Measurements from ENCODE around the gene KCTD18. TPM values are rescaled to one million over a fixed set of nuclear protein-coding genes. Genes with fewer than 3 reads are reported as not detected.

Gene KCTD18
- total RNA-seq = 10 to 100 TPM in 5 of 10 donors, 1 to 10 TPM in 5; 9.5 to 16.5 (median 10.3) TPM
- 1 to 10 TPM; 5.0 to 5.9 TPM for polyA plus RNA-seq
- long read RNA-seq, donor 1, transcript KCTD18-201 (7 exons, 2,940 nt) = major isoform, 8 of 21 reads
- long read RNA-seq, donor 1, transcript KCTD18-202 (7 exons, 2,556 nt) = minor isoform, 7 of 21 reads
- long read RNA-seq, donor 1, partial matches to known transcripts = 5 of 21 reads
- long read RNA-seq, donor 1, other reads (novel, unspliced or antisense) = 1 of 21 reads
- long read RNA-seq, donor 2, transcript KCTD18-202 (7 exons, 2,556 nt) = major isoform, 8 of 23 reads
- long read RNA-seq, donor 2, transcript KCTD18-201 (7 exons, 2,940 nt) = major isoform, 8 of 23 reads
- long read RNA-seq, donor 2, partial matches to known transcripts = 2 of 23 reads
- long read RNA-seq, donor 2, other reads (novel, unspliced or antisense) = 5 of 23 reads
- long read RNA-seq, donor 3, transcript KCTD18-202 (7 exons, 2,556 nt) = major isoform, 8 of 17 reads
- long read RNA-seq, donor 3, partial matches to known transcripts = 4 of 17 reads
- long read RNA-seq, donor 3, other reads (novel, unspliced or antisense) = 2 of 17 reads

- Histone ChIP-seq H3K9me3 (no peaks in the 10 kb centered on the region), H3K27ac (peak within 1 kb of the TSS; percentile 60 to 96 (median 91)), H3K27me3 (peaks cover 0 to 4% (median 0%) of the 10 kb centered on the region in 7 donors), H3K4me3 (peak within 1 kb of the TSS; percentile 64 to 94 (median 82)), H3K36me3 (peaks cover 0 to 21% (median 1%) of the 10 kb centered on the region in 9 donors), H3K4me1 (peaks cover 0 to 18% (median 11%) of the 10 kb centered on the region in 9 donors)
- WGBS, 2 donors = 1% methylated on average over 74 to 75 of the region's 78 CpGs
- ATAC-seq = peak; percentile 98 to 100 (median 99)
- peak; percentile 92 to 97 for DNase-seq
- intact Hi-C loops (cut with DNase I) = loop anchor here in 1 of 10 donors (10.0 kb wide), 1 partner anchor 195 kb away; no protein-coding TSS in a partner anchor
- peak; percentile 76 to 98 (median 87) for TF ChIP-seq CTCF (IDR thresholded peaks at IDR 0.05)
These were observed at the start of gene KCTD18 for GRCh38 chr2:200509612-200510433. KCTD18 (minus strand) TSS chr2:200510068; CDS start chr2:200507016, 3,052 bp downstream.

- peaks cover 0 to 6% (median 0%) of the 10 kb centered on the region in 11 donors for H3K9me3 ChIP-seq
- DNase-seq = no peak
- H3K4me1 ChIP-seq = no peaks in the 10 kb centered on the region
- H3K27ac ChIP-seq = no peak overlapping the region
- no peak overlapping the region for H3K4me3 ChIP-seq
- H3K36me3 ChIP-seq = peaks cover 0 to 74% (median 0%) of the 10 kb centered on the region in 9 donors
- ATAC-seq = no peak
- intact Hi-C loops (cut with DNase I) = no loop called here
- H3K27me3 ChIP-seq = no peaks in the 10 kb centered on the region
- TF ChIP-seq CTCF (IDR thresholded peaks at IDR 0.05) = no peak
These were observed 30.9 kb upstream of the KCTD18 start for GRCh38 chr2:200540793-200541192.

- Histone ChIP-seq H3K4me1 (no peaks in the 10 kb centered on the region), H3K27ac (no peak overlapping the region), H3K4me3 (no peak overlapping the region), H3K27me3 (no peaks in the 10 kb centered on the region), H3K9me3 (peaks cover 0 to 6% (median 0%) of the 10 kb centered on the region in 11 donors), H3K36me3 (peaks cover 0 to 68% (median 0%) of the 10 kb centered on the region in 9 donors)
- intact Hi-C loops (cut with DNase I) = no loop called here
- no peak for ATAC-seq
- no peak for DNase-seq
- no peak for TF ChIP-seq CTCF (IDR thresholded peaks at IDR 0.05)
- 96 to 97% methylated on average over 1 of the region's 1 CpG for WGBS, 2 donors
These were observed 28.3 kb upstream of the KCTD18 start for GRCh38 chr2:200538139-200538538.

- TF ChIP-seq CTCF (IDR thresholded peaks at IDR 0.05) = no peak
- Histone ChIP-seq H3K27ac (no peak overlapping the region), H3K4me1 (no peaks in the 10 kb centered on the region), H3K4me3 (no peak overlapping the region), H3K9me3 (no peaks in the 10 kb centered on the region), H3K27me3 (no peaks in the 10 kb centered on the region), H3K36me3 (peaks cover 0 to 48% (median 0%) of the 10 kb centered on the region in 9 donors)
- DNase-seq = no peak
- no peak for ATAC-seq
- intact Hi-C loops (cut with DNase I) = no loop called here
These were observed 24.7 kb upstream of the KCTD18 start for GRCh38 chr2:200534572-200534971.
